HepG2 (cell line): ENCODE measurements around the gene VSIG8.

Experiments used
- ATF3 ChIP-seq: sonication (generic); formaldehyde crosslinking; IDR thresholded peaks from 2 replicates; pipeline ENCODE4 v1.4.0; 2020; ENCODE audit warnings: missing genetic modification reagents
- CENPT ChIP-seq: sonication (generic); formaldehyde crosslinking; IDR thresholded peaks from 2 replicates; pipeline ENCODE4 v1.8.0; 2022; ENCODE audit warnings: low read depth, mild to moderate bottlenecking, moderate library complexity, missing genetic modification reagents
- CENPX ChIP-seq: sonication (generic); formaldehyde crosslinking; IDR thresholded peaks from 2 replicates; pipeline ENCODE4 v1.9.0; 2021; ENCODE audit warnings: mild to moderate bottlenecking, missing genetic modification reagents, moderate library complexity
- FOXP1 ChIP-seq, 2 experiments: fragments of 450-650 bp in 1 of 2; IDR thresholded peaks; 2 replicates each; pipeline ENCODE4 v1.6.1; 2017 to 2018; ENCODE audit warnings: antibody characterized with exemption in 1 of 2
- GABPA ChIP-seq, 2 experiments: IDR thresholded peaks; 2 replicates each; pipeline ENCODE4 v1.6.1; 2011 to 2016; ENCODE audit warnings: low read depth in 2 of 2, low read length in 1 of 2, missing biosample characterization in 1 of 2, missing genetic modification characterization in 1 of 2
- GLI4 ChIP-seq: sonication (generic); formaldehyde crosslinking; IDR thresholded peaks from 2 replicates; pipeline ENCODE4 v1.5.1; 2020; ENCODE audit warnings: missing genetic modification reagents, mild to moderate bottlenecking, moderate library complexity, borderline replicate concordance
- MXD1 ChIP-seq: sonication (generic); formaldehyde crosslinking; IDR thresholded peaks from 2 replicates; pipeline ENCODE4 v1.4.0; 2020; ENCODE audit warnings: mild to moderate bottlenecking, missing genetic modification reagents
- POLR2A ChIP-seq, 2 experiments: IDR thresholded peaks; 2 replicates each; pipeline ENCODE4 v1.6.1; 2011; ENCODE audit warnings: low read depth in 2 of 2, low read length in 2 of 2, mild to moderate bottlenecking in 1 of 2, moderate library complexity in 1 of 2; ENCODE audit not compliant: insufficient read depth in 1 of 2
- ZNF253 ChIP-seq: sonication (generic); formaldehyde crosslinking; IDR thresholded peaks from 2 replicates; pipeline ENCODE4 v1.8.0; 2022; ENCODE audit warnings: mild to moderate bottlenecking, missing genetic modification reagents, borderline replicate concordance
- ZNF451 ChIP-seq: sonication (generic); formaldehyde crosslinking; IDR thresholded peaks from 2 replicates; pipeline ENCODE4 v1.5.0; 2020; ENCODE audit warnings: mild to moderate bottlenecking, missing genetic modification reagents
- ZSCAN22 ChIP-seq: sonication (generic); formaldehyde crosslinking; IDR thresholded peaks from 2 replicates; pipeline ENCODE4 v1.4.0; 2020; ENCODE audit warnings: mild to moderate bottlenecking, missing genetic modification reagents
- TF ChIP-seq, protein P1 (sequence below): sonication (generic); formaldehyde crosslinking; IDR thresholded peaks from 2 replicates; pipeline ENCODE4 v1.5.0; 2020; ENCODE audit warnings: mild to moderate bottlenecking, missing genetic modification reagents, moderate library complexity

DNA sequence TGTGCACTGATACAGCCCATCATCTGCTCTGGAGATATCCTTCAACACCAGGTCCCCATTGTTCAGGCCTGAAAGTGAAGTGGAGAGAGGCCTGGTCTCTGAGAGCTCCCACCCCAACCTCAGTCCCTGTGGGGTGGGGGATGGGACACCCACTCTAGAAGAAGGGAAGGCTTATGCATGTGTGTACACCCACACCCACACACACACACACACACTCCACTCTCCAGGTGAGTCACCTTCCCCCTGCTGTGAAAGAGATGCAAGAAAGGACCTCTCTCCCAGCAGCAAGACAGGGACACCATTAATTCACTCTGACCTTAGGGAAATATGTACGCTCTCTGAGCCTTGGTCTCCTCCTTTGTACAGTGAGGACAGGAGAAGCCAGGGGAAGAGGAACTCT is 5.9 kb downstream of the VSIG8 start:
- TF ChIP-seq ZNF253 (CRISPR knock-in tag), result no peak
- no peak for TF ChIP-seq GLI4 (CRISPR knock-in tag)
- TF ChIP-seq ZSCAN22 (CRISPR knock-in tag), result no peak
- TF ChIP-seq POLR2A (IDR thresholded peaks at IDR 0.05; ENCODE audit: insufficient read depth in 1 of 2, low read depth in 2 of 2, low read length in 2 of 2), result no peak
- TF ChIP-seq, protein P1, sequence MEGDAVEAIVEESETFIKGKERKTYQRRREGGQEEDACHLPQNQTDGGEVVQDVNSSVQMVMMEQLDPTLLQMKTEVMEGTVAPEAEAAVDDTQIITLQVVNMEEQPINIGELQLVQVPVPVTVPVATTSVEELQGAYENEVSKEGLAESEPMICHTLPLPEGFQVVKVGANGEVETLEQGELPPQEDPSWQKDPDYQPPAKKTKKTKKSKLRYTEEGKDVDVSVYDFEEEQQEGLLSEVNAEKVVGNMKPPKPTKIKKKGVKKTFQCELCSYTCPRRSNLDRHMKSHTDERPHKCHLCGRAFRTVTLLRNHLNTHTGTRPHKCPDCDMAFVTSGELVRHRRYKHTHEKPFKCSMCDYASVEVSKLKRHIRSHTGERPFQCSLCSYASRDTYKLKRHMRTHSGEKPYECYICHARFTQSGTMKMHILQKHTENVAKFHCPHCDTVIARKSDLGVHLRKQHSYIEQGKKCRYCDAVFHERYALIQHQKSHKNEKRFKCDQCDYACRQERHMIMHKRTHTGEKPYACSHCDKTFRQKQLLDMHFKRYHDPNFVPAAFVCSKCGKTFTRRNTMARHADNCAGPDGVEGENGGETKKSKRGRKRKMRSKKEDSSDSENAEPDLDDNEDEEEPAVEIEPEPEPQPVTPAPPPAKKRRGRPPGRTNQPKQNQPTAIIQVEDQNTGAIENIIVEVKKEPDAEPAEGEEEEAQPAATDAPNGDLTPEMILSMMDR, result no peak
- no peak for TF ChIP-seq MXD1 (CRISPR knock-in tag)
- no peak for TF ChIP-seq ATF3
- no peak for TF ChIP-seq CENPX (CRISPR knock-in tag)
- TF ChIP-seq ZNF451 (CRISPR knock-in tag), result no peak
- no peak for TF ChIP-seq FOXP1 (IDR thresholded peaks at IDR 0.05)
- no peak for TF ChIP-seq FOXP1 (CRISPR knock-in tag; IDR thresholded peaks at IDR 0.05)
- TF ChIP-seq GABPA (IDR thresholded peaks at IDR 0.05; ENCODE audit: low read depth, low read length), result no peak
- no peak for TF ChIP-seq GABPA (CRISPR knock-in tag; IDR thresholded peaks at IDR 0.05; ENCODE audit: low read depth)
- TF ChIP-seq CENPT (CRISPR knock-in tag), result no peak
